Brain microvascular endothelial cell (primary cell): Measurements from ENCODE around the gene NSD1.

Experiments used
- DNase-seq: peaks from one replicate; pipeline ENCODE4 v3.0.0-alpha.2; 2020
- H3K27ac ChIP-seq: fragments of 250-450 bp; sonication (Bioruptor Pico); 2 replicates; pipeline ENCODE4 v1.5.1; 2020; ENCODE audit warnings: mild to moderate bottlenecking, moderate library complexity
- H3K27me3 ChIP-seq: fragments of 250-450 bp; sonication (Bioruptor Pico); replicated peaks from 2 replicates; pipeline ENCODE4 v1.5.1; 2020; ENCODE audit warnings: mild to moderate bottlenecking
- H3K36me3 ChIP-seq: fragments of 250-450 bp; sonication (Bioruptor Pico); replicated peaks from 2 replicates; pipeline ENCODE4 v1.5.1; 2020; ENCODE audit warnings: mild to moderate bottlenecking
- H3K4me3 ChIP-seq: 2 replicates; pipeline ENCODE4 v1.5.1; 2011; ENCODE audit warnings: low read depth, mild to moderate bottlenecking, control low read depth, low read length, moderate library complexity
- in situ Hi-C: cut with HindIII; loops from 2 replicates; pipeline ENCODE4 v1.10.0; 2017; ENCODE audit warnings: low sequenced_read_pairs, low pct_ligation_motif_present
- TF ChIP-seq, protein P1 (sequence below): IDR thresholded peaks from 2 replicates; pipeline ENCODE4 v1.5.1; 2011; ENCODE audit warnings: low read depth, mild to moderate bottlenecking, moderate library complexity, low read length, control low read depth, inconsistent platforms; ENCODE audit errors: missing control alignments

The NSD1 gene

DNA sequence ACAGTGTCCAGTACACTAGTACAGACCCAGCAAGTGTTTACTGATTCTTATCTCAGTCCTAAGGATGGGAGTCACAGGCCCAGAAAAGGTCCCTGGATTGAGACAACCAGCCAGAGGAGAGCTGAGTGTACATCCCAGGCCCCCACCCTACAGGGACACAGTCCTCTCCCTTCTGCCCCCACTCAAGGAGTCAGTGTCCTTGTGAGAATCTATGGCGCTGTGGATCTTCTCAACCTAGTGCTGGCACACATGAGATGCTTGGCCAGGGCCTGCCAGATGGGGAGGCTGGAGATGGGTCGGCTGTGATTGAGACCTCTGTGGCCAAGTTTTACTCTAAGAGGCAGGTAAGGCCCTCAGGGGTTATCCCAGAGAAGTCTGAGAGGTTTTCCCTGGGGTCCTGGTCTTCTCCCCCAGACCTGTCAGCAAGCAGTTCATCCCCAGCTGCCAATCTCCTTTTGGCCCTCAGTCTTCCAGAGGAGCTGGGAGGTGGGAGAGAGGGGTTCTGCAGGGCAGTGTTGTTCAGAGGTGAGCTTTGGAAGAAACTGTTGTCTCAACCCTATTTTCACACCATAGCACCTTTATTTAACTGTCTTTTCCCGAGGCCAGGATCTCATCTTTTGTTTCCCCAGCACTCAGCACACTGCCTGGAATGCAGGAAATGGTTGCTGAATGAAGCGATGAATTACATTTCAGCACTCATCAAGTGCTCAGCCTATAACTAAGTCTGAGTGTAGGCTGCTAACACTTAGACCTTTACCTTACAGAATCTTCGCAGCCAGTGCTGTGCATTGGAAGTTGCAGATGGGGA lies 3.2 kb upstream of the NSD1 start:
- Histone ChIP-seq H3K36me3 (peaks cover 2% of the 10 kb centered on the region), H3K27ac (no peak overlapping the region), H3K4me3 (no peak overlapping the region), H3K27me3 (no peaks in the 10 kb centered on the region)
- in situ Hi-C loops: no loop called here
- no peak for DNase-seq
- TF ChIP-seq, protein P1, sequence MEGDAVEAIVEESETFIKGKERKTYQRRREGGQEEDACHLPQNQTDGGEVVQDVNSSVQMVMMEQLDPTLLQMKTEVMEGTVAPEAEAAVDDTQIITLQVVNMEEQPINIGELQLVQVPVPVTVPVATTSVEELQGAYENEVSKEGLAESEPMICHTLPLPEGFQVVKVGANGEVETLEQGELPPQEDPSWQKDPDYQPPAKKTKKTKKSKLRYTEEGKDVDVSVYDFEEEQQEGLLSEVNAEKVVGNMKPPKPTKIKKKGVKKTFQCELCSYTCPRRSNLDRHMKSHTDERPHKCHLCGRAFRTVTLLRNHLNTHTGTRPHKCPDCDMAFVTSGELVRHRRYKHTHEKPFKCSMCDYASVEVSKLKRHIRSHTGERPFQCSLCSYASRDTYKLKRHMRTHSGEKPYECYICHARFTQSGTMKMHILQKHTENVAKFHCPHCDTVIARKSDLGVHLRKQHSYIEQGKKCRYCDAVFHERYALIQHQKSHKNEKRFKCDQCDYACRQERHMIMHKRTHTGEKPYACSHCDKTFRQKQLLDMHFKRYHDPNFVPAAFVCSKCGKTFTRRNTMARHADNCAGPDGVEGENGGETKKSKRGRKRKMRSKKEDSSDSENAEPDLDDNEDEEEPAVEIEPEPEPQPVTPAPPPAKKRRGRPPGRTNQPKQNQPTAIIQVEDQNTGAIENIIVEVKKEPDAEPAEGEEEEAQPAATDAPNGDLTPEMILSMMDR: no peak

DNA sequence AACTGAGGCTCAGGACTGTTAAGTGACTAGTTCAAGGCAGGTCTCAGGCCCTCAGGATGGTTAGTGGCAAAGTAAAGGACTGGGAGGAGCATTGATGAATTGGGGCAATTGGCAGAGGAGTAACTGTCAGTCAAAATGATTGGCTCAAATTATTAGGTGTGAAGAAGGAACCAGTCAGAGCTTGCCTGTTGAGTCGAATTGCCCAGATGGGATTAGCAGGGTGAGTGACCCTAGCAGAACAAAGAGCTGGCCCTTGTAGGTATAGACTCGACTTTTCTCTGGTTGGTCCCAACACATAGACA lies 2.6 kb upstream of the NSD1 start:
- no peak for DNase-seq
- H3K36me3 ChIP-seq: peaks cover 5% of the 10 kb centered on the region
- no peak overlapping the region for H3K27ac ChIP-seq
- TF ChIP-seq, protein P1: no peak
- no peaks in the 10 kb centered on the region for H3K27me3 ChIP-seq
- H3K4me3 ChIP-seq: no peak overlapping the region
- in situ Hi-C loops: no loop called here

DNA sequence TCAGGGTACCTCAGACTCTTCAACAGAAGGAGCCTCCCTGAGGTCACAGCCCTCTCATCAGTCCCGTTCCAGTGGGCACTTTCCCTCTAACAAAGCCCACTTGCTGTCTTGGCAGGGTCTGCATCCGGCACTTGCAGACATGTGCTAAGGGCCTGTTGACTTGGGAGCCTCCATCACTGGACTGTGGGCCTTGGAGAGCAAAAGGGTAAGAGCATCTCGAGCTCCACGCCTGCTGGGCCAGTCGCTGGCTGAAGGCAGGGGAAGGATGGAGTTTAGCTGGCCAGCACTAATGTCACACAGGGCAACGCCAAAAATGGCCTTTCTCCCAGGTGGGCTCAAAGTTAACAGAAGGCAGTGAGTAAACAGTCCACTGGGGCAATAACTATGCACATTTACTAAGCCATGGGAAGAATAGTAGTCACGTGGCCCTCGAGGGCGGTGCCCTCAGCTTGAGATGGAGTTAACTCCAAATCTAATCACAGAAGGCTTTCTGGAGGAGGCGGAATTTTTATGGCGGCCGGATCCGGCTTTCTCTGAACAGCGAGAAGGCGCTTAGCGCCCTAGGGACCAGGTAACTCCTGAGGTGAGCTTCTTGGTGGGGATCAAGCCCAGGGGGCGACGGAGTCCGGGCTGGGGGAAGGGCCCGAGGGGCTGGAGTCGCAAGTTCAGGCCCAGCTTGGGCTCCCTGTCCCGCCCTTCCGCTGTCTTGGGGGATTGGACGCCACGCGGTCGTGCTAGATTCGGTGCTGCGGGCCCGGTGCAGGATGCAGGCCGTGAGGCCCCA lies 2.0 kb upstream of the NSD1 start:
- no peak overlapping the region for H3K27ac ChIP-seq
- no peaks in the 10 kb centered on the region for H3K27me3 ChIP-seq
- DNase-seq: no peak
- TF ChIP-seq, protein P1: no peak
- no peak overlapping the region for H3K4me3 ChIP-seq
- in situ Hi-C loops: no loop called here
- peaks cover 5% of the 10 kb centered on the region for H3K36me3 ChIP-seq

DNA sequence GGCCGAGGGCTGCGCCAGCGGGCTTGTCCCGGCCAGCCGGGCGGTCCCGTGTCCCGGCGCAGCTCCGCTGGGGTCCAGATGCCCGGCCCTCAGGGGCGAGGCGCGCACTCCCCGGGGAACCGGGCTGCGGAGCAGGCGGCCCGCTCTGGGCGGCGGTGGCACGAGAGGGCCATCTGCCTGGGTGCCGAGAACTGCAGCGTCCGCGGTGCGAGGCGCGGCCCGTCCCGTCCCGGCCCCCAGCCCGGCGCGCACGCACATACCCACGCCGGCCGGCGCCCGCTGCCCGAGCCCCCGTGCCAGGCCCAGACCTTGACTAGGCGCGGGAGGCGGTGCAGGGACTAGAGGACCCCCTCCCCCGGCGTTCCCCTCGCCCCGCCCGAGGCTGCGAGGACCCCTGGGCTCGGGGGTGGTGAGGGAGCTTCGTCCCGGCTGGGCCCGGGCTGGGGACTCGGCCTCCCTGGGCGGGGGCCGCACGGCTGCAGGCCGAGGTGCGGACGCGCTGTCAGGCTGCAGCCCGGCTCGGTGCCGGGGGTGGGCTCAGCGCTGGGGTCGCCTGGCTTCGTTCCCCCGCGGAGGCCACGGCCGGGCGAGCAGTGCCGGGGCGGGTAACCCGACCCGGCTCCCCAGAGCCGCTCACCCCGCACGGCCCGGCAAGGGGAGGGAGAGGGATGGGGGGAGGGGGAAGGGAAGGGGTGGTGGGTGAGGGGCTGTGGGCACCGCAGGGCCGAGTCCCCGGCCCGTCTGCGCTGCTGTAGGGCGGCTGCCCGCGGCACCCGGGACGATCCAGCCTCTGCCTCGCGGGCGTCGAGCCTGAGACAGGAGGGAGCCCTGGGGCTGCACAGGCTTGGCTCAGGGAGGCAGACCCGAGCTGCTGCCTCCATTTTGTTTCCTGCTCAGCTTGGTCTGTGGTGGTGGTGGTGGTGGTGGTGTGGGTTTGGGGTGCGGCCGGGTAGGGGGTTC lies 1.2 kb upstream of the NSD1 start:
- TF ChIP-seq, protein P1: no peak
- no peak for DNase-seq
- H3K27ac ChIP-seq: no peak overlapping the region
- in situ Hi-C loops: no loop called here
- no peaks in the 10 kb centered on the region for H3K27me3 ChIP-seq
- H3K4me3 ChIP-seq: peak overlapping the region; percentile 66
- H3K36me3 ChIP-seq: peaks cover 5% of the 10 kb centered on the region

DNA sequence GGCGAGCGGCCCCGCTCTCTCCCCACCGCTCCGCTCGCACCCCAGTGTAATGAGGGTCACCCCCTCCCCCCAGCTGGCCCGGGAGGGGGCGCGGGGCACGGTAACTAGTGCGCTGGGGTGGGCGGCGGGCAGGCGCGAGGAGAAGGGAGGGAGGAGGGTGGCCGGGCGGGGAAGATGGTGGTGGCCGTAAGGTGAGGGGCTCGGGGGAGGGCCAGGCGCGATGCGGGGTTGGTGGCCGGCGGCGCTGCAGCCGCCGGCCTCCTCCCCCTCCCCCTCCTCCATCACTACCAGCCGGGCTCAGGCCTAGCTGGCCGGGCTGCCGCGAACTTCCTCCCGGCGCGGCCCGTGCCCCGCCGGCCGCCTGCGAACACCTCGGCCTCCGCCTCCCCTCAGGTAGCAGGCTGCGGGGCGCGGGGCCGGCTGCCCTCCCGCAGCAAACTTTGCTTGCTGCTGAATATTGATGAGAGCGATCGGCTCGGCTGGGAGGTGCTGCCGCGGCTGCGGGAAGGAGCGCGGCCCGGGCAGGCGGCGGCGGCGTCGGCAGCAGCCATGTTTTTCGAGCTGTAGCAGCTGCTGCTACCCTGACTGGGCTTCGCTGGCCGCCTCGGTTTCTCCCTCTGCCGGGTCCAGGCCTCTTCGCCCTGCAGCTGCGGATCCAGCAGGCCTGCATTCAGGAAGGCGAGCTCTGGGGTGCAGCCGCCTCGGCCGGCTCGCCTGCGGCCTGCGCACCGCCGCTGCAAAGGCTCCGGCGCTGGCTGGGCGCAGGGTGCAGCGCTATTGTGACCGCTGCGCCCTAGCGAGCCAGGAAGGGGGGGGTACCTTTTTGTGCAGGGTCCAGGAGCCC lies 502 bp downstream of the NSD1 start:
- no peaks in the 10 kb centered on the region for H3K27me3 ChIP-seq
- H3K27ac ChIP-seq: peak overlapping the region; percentile 66
- TF ChIP-seq, protein P1: no peak
- H3K36me3 ChIP-seq: peaks cover 9% of the 10 kb centered on the region
- no peak for DNase-seq
- in situ Hi-C loops: no loop called here
- peak overlapping the region; percentile 66 for H3K4me3 ChIP-seq
